ENCODE measurements around the gene FAM168B. TPM values are rescaled to one million over a fixed set of nuclear protein-coding genes. Genes with fewer than 3 reads are reported as not detected.

The FAM168B gene
- total and polyA plus RNA-seq, 2 of the 13 experiments (the other 11 are each of a cell fraction or from before 2014, with no cell fraction given), result 64.5 to 113 TPM

DNA sequence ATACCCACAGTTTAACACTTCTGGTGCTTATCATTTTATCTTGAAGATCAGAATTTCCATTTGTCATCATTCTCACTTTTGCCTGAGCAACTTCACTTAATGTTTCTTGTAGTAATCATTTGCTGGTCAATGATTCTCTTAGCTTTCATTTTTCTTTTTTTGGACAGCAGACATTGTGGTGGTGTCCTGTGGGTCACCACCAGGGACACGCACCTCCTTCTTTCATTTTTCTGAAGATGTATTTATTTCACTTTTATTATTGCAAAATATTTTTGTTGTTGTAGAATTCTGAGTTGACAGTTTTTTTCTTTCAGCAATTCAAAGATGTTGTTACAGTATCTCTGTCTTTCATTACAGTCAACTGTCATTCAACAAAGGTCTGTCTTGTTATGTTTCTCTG, 84.3 kb downstream of the FAM168B start:
- Histone ChIP-seq H4K20me1 (ENCODE audit: insufficient read depth, low read length) (no peaks in the 10 kb centered on the region), H3K27me3 (ENCODE audit: control insufficient read depth in 1 of 2, insufficient read depth in 2 of 2, low read length in 2 of 2) (peaks cover 7 to 54% of the 10 kb centered on the region in 2 experiments; a peak in 4 of 5 replicates), H3K36me3 (replicated peaks in 1 of 2; ENCODE audit: control insufficient read depth in 1 of 2, insufficient read depth in 2 of 2, low read length in 2 of 2) (no peaks in the 10 kb centered on the region), H2AFZ (ENCODE audit: low read length) (no peak overlapping the region), H3K4me2 (ENCODE audit: low read depth, low read length) (no peak overlapping the region), H3K9me3 (ENCODE audit: low read length) (no peaks in the 10 kb centered on the region), H3K4me3 (replicated peaks in 1 of 3; ENCODE audit: insufficient read depth in 1 of 3, low read depth in 2 of 3, low read length in 3 of 3) (no peak overlapping the region), H3K79me2 (ENCODE audit: insufficient read depth, low read length) (no peaks in the 10 kb centered on the region), H3K27ac (ENCODE audit: extremely low read length, insufficient read depth, low read length) (no peak overlapping the region), H3K4me1 (ENCODE audit: insufficient read depth, low read length) (no peaks in the 10 kb centered on the region), H3K9ac (ENCODE audit: insufficient read depth, low read depth, low read length) (no peak overlapping the region)
- WGBS (ENCODE audit: low lambda C conversion rate), result 3% methylated on average over 1 of the region's 1 CpG
- FAIRE-seq, result no peak
- ATAC-seq, result no peak
- DNase-seq (ENCODE audit: low spot score), result no peak
- TF ChIP-seq SALL1 (CRISPR knock-in tag; IDR thresholded peaks at IDR 0.05) (no peak), FOXP1 (IDR thresholded peaks at IDR 0.05) (no peak), FOXP1 (CRISPR knock-in tag; IDR thresholded peaks at IDR 0.05) (no peak), CEBPB (IDR thresholded peaks at IDR 0.05; ENCODE audit: borderline replicate concordance, low read depth, low read length) (no peak), ZNF883 (CRISPR knock-in tag; IDR thresholded peaks at IDR 0.05; ENCODE audit: not compliant biosample characterization) (no peak), ZNF18 (CRISPR knock-in tag; IDR thresholded peaks at IDR 0.05; ENCODE audit: insufficient replicate concordance) (no peak), ZFAT (CRISPR knock-in tag; conservative IDR thresholded peaks at IDR 0.05) (no peak), ISX (CRISPR knock-in tag; conservative IDR thresholded peaks at IDR 0.05) (no peak), SP140L (CRISPR knock-in tag; IDR thresholded peaks at IDR 0.05; ENCODE audit: borderline replicate concordance) (no peak), REL (CRISPR knock-in tag; conservative IDR thresholded peaks at IDR 0.05) (no peak), CAMTA2 (CRISPR knock-in tag; IDR thresholded peaks at IDR 0.05; ENCODE audit: borderline replicate concordance) (no peak)
- TF ChIP-seq, protein P1, sequence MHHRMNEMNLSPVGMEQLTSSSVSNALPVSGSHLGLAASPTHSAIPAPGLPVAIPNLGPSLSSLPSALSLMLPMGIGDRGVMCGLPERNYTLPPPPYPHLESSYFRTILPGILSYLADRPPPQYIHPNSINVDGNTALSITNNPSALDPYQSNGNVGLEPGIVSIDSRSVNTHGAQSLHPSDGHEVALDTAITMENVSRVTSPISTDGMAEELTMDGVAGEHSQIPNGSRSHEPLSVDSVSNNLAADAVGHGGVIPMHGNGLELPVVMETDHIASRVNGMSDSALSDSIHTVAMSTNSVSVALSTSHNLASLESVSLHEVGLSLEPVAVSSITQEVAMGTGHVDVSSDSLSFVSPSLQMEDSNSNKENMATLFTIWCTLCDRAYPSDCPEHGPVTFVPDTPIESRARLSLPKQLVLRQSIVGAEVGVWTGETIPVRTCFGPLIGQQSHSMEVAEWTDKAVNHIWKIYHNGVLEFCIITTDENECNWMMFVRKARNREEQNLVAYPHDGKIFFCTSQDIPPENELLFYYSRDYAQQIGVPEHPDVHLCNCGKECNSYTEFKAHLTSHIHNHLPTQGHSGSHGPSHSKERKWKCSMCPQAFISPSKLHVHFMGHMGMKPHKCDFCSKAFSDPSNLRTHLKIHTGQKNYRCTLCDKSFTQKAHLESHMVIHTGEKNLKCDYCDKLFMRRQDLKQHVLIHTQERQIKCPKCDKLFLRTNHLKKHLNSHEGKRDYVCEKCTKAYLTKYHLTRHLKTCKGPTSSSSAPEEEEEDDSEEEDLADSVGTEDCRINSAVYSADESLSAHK (CRISPR knock-in tag; IDR thresholded peaks at IDR 0.05; ENCODE audit: borderline replicate concordance), result no peak
- TF ChIP-seq, protein P2, sequence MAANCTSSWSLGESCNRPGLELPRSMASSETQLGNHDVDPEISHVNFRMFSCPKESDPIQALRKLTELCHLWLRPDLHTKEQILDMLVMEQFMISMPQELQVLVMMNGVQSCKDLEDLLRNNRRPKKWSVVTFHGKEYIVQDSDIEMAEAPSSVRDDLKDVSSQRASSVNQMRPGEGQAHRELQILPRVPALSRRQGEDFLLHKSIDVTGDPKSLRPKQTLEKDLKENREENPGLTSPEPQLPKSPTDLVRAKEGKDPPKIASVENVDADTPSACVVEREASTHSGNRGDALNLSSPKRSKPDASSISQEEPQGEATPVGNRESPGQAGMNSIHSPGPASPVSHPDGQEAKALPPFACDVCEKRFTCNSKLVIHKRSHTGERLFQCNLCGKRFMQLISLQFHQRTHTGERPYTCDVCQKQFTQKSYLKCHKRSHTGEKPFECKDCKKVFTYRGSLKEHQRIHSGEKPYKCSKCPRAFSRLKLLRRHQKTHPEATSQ (CRISPR knock-in tag; IDR thresholded peaks at IDR 0.05; ENCODE audit: borderline replicate concordance), result no peak
- TF ChIP-seq, protein P3, sequence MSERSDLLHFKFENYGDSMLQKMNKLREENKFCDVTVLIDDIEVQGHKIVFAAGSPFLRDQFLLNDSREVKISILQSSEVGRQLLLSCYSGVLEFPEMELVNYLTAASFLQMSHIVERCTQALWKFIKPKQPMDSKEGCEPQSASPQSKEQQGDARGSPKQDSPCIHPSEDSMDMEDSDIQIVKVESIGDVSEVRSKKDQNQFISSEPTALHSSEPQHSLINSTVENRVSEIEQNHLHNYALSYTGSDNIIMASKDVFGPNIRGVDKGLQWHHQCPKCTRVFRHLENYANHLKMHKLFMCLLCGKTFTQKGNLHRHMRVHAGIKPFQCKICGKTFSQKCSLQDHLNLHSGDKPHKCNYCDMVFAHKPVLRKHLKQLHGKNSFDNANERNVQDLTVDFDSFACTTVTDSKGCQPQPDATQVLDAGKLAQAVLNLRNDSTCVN (CRISPR knock-in tag; IDR thresholded peaks at IDR 0.05; ENCODE audit: borderline replicate concordance), result no peak
- BruUV-seq (replicated peaks), result no TSS peak
- in situ Hi-C loops (cut with HindIII; ENCODE audit: extremely low pct_ligation_motif_present, low pct_unique_long_range_greater_than_20kb), result no loop called here
- intact Hi-C loops (cut with micrococcal nuclease; ENCODE audit: unreplicated experiment), result no loop called here
- ChIA-PET POLR2A (no interaction called here), CTCF (ENCODE audit: low intra/inter-chr PET ratio, low total read pairs) (no interaction called here)

Data from HepG2 (cell line).